Fibroblast of skin of left quadriceps (primary cell): ENCODE measurements around the gene DOCK1.

ENCODE experiments used
- DNase-seq, 2 experiments: peaks; one replicate each; pipeline ENCODE4 v3.0.0-alpha.2; 2013; ENCODE audit warnings: low read depth in 2 of 2

DOCK1 gene

DNA sequence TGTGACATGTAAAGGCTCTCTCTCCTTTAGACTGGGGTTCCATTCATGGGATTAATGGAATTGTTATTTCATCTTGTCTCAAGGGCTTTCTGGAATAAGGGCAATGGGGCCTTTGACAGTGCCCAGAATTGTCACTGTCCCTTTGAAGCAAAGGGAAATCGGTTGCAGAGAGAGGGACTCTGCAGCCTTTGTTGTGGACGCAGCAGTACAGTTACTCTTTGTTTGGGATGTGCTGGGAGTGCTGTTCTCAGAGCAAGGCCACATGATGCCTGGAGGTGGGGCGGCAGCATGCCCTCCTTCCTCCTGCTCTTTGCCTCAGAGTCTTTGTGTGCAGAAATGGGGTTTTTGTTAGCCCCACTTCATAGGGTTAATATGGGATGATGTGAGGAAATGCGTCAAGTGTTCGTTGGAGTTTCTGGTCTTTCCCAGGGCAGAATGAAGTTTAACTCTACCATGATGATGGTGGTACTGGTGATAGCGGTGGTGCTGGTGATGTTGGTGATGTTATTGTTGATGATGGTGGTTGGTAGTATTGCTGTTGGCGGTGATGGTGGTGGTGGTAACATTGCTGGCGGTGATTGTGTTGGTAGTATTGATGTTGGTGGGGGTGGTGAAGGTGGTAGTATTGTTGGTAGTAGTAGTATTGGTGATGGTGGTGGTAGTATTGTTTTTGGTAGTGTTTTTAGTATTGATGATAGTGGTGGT is 45.3 kb downstream of the DOCK1 start:
- DNase-seq: no peak

GRCh38 chr10:126953886-126954285 is 48.7 kb downstream of the DOCK1 start:
- DNase-seq: no peak

- DNase-seq: no peak
These were observed 50.2 kb downstream of the DOCK1 start for GRCh38 chr10:126955396-126955795.

DNA sequence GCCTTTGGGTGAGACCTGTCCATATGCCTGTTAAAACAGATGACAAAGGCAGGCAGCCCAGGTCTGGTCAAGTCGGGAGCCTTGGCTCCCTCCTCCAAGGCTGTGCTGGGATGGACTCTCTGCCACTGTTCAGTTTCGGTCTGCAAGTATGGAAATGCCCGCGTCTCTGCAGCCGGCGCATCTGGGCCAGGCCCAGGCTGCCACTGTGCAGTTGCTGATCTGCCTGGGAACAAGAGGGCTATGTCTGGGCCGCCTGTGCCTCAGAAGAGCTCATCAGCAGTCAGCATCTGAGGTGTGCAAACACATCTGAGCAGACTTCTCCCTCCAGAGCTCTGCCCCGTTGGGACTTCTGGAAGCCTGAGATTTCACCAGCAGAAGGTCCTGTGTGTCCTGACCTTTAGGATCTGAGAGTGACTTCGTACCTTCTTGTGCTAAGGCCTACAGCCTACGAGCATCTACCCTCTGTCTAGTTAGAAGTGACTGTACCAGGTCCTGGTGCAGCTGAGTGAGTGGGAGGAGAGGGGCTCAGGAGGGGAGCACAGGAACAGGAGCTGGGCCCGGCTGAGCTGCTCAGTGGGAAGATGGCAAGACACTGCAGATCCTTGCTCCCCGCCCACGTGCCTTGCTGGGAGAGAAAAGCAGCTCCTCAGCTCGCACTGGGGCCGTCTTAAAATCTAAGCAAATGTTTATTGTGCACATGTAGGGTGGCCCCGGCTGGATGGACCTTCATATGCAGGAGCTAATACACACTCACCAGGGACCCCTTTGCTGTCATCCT is 50.9 kb downstream of the DOCK1 start:
- no peak for DNase-seq

DNA sequence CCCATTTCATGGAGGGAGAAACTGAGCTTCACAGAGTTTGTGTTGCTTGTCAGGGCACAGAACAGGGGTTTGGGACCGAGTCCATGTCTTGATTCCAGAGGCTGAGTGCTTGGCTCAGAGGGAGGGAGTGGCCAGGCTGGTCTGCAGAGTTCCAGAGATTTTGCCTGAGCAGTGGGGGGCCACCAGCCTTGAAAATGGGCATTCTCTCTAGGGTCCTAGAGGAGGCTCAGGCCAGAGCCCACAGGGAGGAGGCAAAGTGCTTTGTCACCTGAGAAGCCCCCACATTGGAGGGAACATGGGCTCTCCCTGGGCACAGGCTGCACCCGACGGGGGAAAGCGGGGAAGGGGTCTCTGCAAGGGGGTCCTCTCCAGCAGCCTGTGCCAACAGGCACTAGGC is 51.5 kb downstream of the DOCK1 start:
- no peak for DNase-seq

DNA sequence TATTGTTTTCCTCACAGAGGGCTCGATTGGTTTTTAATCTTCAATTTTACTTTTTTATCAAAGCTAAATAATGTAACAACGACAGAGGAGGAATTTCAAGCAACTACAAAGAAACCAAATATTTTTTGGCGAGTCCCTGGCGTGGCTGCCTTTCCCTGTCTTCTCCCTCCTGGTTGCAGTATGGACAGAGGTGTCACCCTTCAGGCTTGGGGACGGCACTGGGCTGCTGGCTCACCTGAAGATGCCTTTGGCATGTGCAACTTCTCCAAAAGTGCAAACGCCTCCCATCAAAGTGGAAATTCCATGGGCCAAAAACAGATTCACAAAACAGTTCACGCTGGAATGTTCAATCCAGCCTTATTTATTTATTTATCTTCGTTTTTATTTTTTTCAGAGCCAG is 51.9 kb downstream of the DOCK1 start:
- no peak for DNase-seq

- no peak for DNase-seq
These were observed 54.2 kb downstream of the DOCK1 start for GRCh38 chr10:126959431-126959830.

GRCh38 chr10:126959906-126960685 is 54.9 kb downstream of the DOCK1 start:
- DNase-seq: no peak

- no peak for DNase-seq
These were observed 58.1 kb downstream of the DOCK1 start for GRCh38 chr10:126963354-126963753.

DNA sequence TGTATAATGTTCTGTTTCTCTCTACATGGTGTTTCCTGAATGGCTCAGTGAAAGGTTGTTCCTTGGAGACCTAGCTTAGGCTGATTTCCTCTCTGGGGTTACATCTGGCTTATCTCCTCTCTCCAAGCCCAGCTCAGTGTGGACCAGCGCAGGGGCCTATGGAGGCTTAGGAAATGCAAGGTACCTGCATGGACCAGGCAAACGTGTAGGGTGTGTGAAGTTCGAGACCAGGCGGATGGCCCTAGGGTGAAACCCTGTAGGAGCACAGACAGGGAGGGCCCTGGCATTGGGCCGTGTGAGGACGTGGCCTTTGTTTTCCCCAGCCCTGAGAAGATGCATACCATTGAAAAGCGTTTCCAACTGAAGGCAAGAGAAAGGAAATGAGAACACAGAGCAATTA is 59.0 kb downstream of the DOCK1 start:
- DNase-seq: no peak

DNA sequence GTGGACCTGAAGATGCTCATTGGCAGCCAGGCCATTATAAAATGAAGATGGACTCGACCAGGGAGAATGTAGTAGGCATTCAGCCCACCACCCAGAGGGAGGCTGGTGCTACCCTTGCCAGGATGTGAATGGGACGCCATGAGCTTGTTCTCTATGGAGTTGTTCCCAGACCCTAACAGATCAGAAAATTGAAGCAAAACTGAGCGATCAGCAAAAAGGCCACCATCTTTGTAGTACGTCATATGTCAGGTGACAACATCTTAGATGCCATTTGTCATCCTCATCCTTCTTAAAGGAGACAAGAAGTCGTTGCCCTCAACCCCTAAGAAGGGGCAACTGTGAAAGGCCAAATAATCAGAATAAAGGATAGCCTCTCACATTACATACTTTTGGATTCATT is 61.7 kb downstream of the DOCK1 start:
- DNase-seq: no peak

GRCh38 chr10:126969310-126969709 is 64.1 kb downstream of the DOCK1 start:
- no peak for DNase-seq

GRCh38 chr10:126972635-126973414 is 67.6 kb downstream of the DOCK1 start:
- peak; percentile 68 to 75 for DNase-seq

GRCh38 chr10:126975221-126975620 is 70.0 kb downstream of the DOCK1 start:
- DNase-seq: no peak

DNA sequence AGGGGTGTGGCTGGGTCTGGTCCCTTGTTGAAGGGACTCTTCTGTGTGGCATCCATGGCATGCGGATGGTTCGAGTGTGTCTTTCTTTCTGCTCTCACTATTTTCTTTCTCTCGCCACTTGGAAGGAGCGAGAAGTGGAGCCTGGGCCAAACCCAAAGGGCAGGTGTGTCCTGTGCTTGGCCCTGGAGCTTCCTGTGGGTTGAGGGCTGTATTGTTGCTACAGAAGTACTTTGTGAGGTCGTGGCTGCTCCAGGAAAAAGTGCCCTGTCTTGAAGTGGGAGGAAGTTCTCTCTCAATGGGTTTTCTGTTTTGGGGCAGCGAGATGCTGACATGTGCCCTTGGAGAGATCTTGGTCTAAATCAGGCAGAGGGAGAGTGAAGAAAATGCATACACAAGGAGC is 72.0 kb downstream of the DOCK1 start:
- no peak for DNase-seq

DNA sequence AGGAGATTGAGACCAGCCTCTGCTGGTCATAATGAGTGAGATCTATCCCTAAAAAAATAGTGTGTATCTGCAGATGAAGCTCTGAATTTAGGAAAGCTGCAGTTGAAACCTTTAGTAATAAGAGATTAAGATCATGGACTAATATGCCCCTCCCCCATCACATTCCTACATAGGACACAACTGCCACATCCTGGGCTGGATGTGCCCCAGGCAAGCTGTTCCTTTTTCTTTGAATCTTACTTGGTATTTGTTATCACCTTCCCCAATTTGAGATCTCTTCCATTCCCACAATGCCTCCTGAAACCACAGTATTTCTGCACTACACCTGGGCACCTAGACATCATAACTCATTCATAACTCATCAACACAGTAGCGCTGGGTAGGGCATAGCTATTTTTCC is 74.1 kb downstream of the DOCK1 start:
- no peak for DNase-seq

- no peak for DNase-seq
These were observed 88.0 kb downstream of the DOCK1 start for GRCh38 chr10:126993208-126993607.

- DNase-seq: no peak
These were observed 92.8 kb downstream of the DOCK1 start for GRCh38 chr10:126997801-126998590.

DNA sequence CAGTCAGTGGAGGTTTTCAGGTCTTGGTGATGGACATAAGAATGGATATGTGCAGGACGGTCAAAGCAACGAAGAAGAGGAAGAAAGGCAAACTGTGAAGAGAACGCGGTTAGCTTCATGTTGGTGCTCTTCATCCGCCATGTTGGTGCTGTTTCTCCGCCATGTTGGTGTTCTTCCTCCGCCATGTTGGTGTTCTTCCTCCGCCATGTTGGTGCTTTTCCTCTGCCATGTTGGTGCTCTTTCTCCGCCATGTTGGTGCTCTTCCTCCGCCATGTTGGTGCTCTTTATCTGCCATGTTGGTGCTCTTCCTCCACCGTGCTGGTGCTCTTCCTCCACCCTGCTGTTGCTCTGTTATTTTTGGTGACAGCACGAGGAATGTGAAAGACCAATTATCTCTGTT is 95.4 kb downstream of the DOCK1 start:
- DNase-seq: no peak

DNA sequence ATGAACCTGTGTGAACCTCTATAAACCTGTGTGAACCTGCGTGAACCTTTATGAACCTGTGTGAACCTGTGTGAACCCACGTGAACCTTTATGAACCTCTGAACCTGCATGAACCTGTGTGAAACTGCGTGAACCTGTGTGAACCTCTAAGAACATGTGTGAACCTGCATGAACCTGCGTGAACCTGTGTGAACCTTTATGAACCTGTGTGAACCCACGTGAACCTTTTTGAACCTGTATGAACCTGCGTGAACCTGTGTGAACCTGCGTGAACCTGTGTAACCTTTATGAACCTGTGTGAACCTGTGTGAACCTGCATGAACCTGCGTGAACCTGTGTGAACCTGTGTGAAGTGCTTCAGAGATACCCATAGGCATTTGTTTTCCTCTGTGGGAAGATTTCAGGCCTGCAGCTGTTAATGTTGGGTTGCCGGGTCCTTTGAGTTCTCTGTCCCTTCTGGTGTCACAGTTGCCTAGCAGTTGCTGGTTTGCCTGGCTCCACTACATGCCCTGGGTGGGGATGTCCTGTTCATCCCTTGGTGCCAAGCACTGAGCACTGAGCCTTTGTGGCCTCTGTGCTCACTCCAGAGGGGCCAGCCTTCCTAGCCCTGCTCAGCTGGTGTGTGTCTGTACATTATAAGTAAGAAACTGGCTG is 97.9 kb downstream of the DOCK1 start:
- DNase-seq: no peak

GRCh38 chr10:127006453-127006852 is 101.2 kb downstream of the DOCK1 start:
- no peak for DNase-seq
